ENCODE data around the gene SORBS2. TPM values are rescaled to one million over a fixed set of nuclear protein-coding genes. Genes with fewer than 3 reads are reported as not detected.

The SORBS2 gene
- total and polyA plus RNA-seq, 2 of the 4 experiments (the other 2 are of a cell fraction): 0.18 TPM; not detected in 1

GRCh38 chr4:185648631-185649030 lies 163.4 kb downstream of the SORBS2 start:
- Histone ChIP-seq H2BK15ac (ENCODE audit: low read depth, low read length) (no peak overlapping the region), H3K9me1 (ENCODE audit: insufficient read depth, low read length) (no peaks in the 10 kb centered on the region), H3K4me2 (ENCODE audit: low read depth, low read length) (no peak overlapping the region), H3K14ac (replicated peaks; ENCODE audit: low read depth, low read length) (no peak overlapping the region), H2BK120ac (ENCODE audit: low read depth, low read length) (no peak overlapping the region), H3K4ac (ENCODE audit: low read depth, low read length) (no peak overlapping the region), H3K56ac (ENCODE audit: extremely low read depth, insufficient read depth, low read length) (no peak overlapping the region), H2AFZ (replicated peaks; ENCODE audit: low read length, poor library complexity) (no peak overlapping the region), H2BK20ac (ENCODE audit: low read depth, low read length) (no peak overlapping the region), H4K5ac (ENCODE audit: low read depth, low read length) (no peak overlapping the region), H3K27me3 (ENCODE audit: control insufficient read depth, insufficient read depth, low read length) (peaks cover 34% of the 10 kb centered on the region), H2AK5ac (ENCODE audit: low read depth, low read length) (no peak overlapping the region), H3K36me3 (ENCODE audit: control insufficient read depth, insufficient read depth, low read length) (no peaks in the 10 kb centered on the region), H3K79me1 (ENCODE audit: low read depth in 1 of 2, low read length in 2 of 2) (no peaks in the 10 kb centered on the region), H4K91ac (ENCODE audit: insufficient read depth, low read depth, low read length) (no peak overlapping the region), H3K9ac (ENCODE audit: low read depth, low read length) (no peak overlapping the region), H2AK9ac (replicated peaks; ENCODE audit: low read depth, low read length, poor library complexity) (no peak overlapping the region), H3K18ac (ENCODE audit: low read depth, low read length) (no peak overlapping the region), H4K20me1 (ENCODE audit: insufficient read depth, low read length) (no peaks in the 10 kb centered on the region), H3K27ac (ENCODE audit: insufficient read depth, low read length) (no peak overlapping the region), H4K8ac (ENCODE audit: low read depth in 2 of 2, low read length in 2 of 2) (no peak overlapping the region), H3K23ac (ENCODE audit: low read depth, low read length) (no peak overlapping the region), H3K4me1 (ENCODE audit: control insufficient read depth, insufficient read depth, low read length) (no peaks in the 10 kb centered on the region), H2BK5ac (ENCODE audit: low read depth, low read length, poor library complexity, severe bottlenecking) (no peak overlapping the region), H3K9me3 (ENCODE audit: control insufficient read depth, insufficient read depth, low read length) (no peaks in the 10 kb centered on the region), H3K4me3 (ENCODE audit: insufficient read depth, low read depth, low read length) (no peak overlapping the region)
- no CpG with 5 or more reads among the region's 4 CpGs for WGBS, 2 experiments (ENCODE audit: extremely low coverage in 2 of 2, insufficient read length in 1 of 2)
- CTCF ChIA-PET: no interaction called here
- in situ Hi-C loops (cut with MboI; ENCODE audit: low sequenced_read_pairs) (no loop called here), dilution Hi-C loops (cut with HindIII; ENCODE audit: low sequenced_read_pairs, unreplicated experiment) (no loop called here), intact Hi-C loops (cut with micrococcal nuclease) (no loop called here)
- TF ChIP-seq MAFK (IDR thresholded peaks at IDR 0.05; ENCODE audit: low read depth, low read length): no peak
- no peak for TF ChIP-seq ELK1 (IDR thresholded peaks at IDR 0.05; ENCODE audit: borderline replicate concordance, low read depth, low read length)
- TF ChIP-seq RFX5 (IDR thresholded peaks at IDR 0.05; ENCODE audit: low read depth, low read length): no peak
- TF ChIP-seq CEBPB (IDR thresholded peaks at IDR 0.05; ENCODE audit: low read depth, low read length): no peak
- TF ChIP-seq RCOR1 (IDR thresholded peaks at IDR 0.05; ENCODE audit: insufficient replicate concordance, low read length): no peak
- no peak for TF ChIP-seq SMC3 (IDR thresholded peaks at IDR 0.05; ENCODE audit: low read depth, low read length)
- no peak for TF ChIP-seq CTCF (conservative IDR thresholded peaks at IDR 0.05; ENCODE audit: low read depth, low read length)
- no peak for TF ChIP-seq FOS (IDR thresholded peaks at IDR 0.05; ENCODE audit: low read depth, low read length)
- no peak for TF ChIP-seq USF2 (IDR thresholded peaks at IDR 0.05; ENCODE audit: low read depth, low read length)
- no peak for TF ChIP-seq BHLHE40 (IDR thresholded peaks at IDR 0.05; ENCODE audit: low read depth, low read length)
- no peak for TF ChIP-seq POLR2A (IDR thresholded peaks at IDR 0.05; ENCODE audit: low read depth, low read length)
- TF ChIP-seq MXI1 (IDR thresholded peaks at IDR 0.05; ENCODE audit: borderline replicate concordance, low read depth, low read length): no peak
- TF ChIP-seq NFE2L2 (IDR thresholded peaks at IDR 0.05; ENCODE audit: low read depth, low read length): no peak
- no peak for TF ChIP-seq RAD21 (IDR thresholded peaks at IDR 0.05; ENCODE audit: low read length)
- no peak for TF ChIP-seq CHD1 (IDR thresholded peaks at IDR 0.05; ENCODE audit: low read depth, low read length)
- no peak for ATAC-seq (ENCODE audit: low read depth)
- BruUV-seq (replicated peaks): no TSS peak
- DNase-seq: no peak
- POLR2A ChIA-PET (ENCODE audit: unreplicated experiment): no interaction called here

Measured in IMR-90 (cell line).